ENCODE results near the gene FBXL16. TPM values are rescaled to one million over a fixed set of nuclear protein-coding genes. Genes with fewer than 3 reads are reported as not detected.

Gene FBXL16
- total RNA-seq, 4 donors from 2014 or later, result 0.42 to 1.2 (median 0.51) TPM

- no peaks in the 10 kb centered on the region for H3K9me3 ChIP-seq
- TF ChIP-seq POLR2AphosphoS5 (IDR thresholded peaks at IDR 0.05), result no peak
- TF ChIP-seq CTCF (IDR thresholded peaks at IDR 0.05), result no peak
- TF ChIP-seq EP300 (IDR thresholded peaks at IDR 0.05), result no peak
- TF ChIP-seq POLR2A (IDR thresholded peaks at IDR 0.05; ENCODE audit: low read depth), result no peak
- peaks cover 17 to 56% (median 45%) of the 10 kb centered on the region in 4 donors for H3K4me1 ChIP-seq
- peaks cover 0 to 71% (median 51%) of the 10 kb centered on the region in 4 donors for H3K27me3 ChIP-seq
- WGBS, result 74% methylated on average over 10 of the region's 12 CpGs
- intact Hi-C loops (cut with DNase I), result loop anchor here (1.0 to 2.0 kb wide), 2 partner anchors 32 to 74 kb away; no protein-coding TSS in a partner anchor
- no peaks in the 10 kb centered on the region for H3K36me3 ChIP-seq
- no peak overlapping the region for H3K27ac ChIP-seq (replicated peaks in 1 of 4)
- no peak for DNase-seq (ENCODE audit: extremely low spot score)
- H3K4me3 ChIP-seq, result no peak overlapping the region
Measured at GRCh38 chr16:711084-711483, 5.5 kb upstream of the FBXL16 start.

GRCh38 chr16:710500-711075 lies 5.0 kb upstream of the FBXL16 start:
- H3K27ac ChIP-seq (replicated peaks in 1 of 4), result no peak overlapping the region
- WGBS, result 75% methylated on average over 12 of the region's 21 CpGs
- peaks cover 15 to 54% (median 44%) of the 10 kb centered on the region in 4 donors for H3K4me1 ChIP-seq
- no peaks in the 10 kb centered on the region for H3K9me3 ChIP-seq
- TF ChIP-seq POLR2AphosphoS5 (IDR thresholded peaks at IDR 0.05) (no peak), POLR2A (IDR thresholded peaks at IDR 0.05; ENCODE audit: low read depth) (no peak), EP300 (IDR thresholded peaks at IDR 0.05) (no peak), CTCF (IDR thresholded peaks at IDR 0.05) (no peak)
- intact Hi-C loops (cut with DNase I), result loop anchor here (1.0 to 2.0 kb wide), 2 partner anchors 32 to 75 kb away; no protein-coding TSS in a partner anchor
- peaks cover 0 to 75% (median 53%) of the 10 kb centered on the region in 4 donors for H3K27me3 ChIP-seq
- no peak overlapping the region for H3K4me3 ChIP-seq
- DNase-seq (ENCODE audit: extremely low spot score), result no peak
- no peaks in the 10 kb centered on the region for H3K36me3 ChIP-seq

- no peak for DNase-seq (ENCODE audit: extremely low spot score)
- H3K27ac ChIP-seq (replicated peaks in 1 of 4), result no peak overlapping the region
- peaks cover 15 to 54% (median 46%) of the 10 kb centered on the region in 4 donors for H3K4me1 ChIP-seq
- no peaks in the 10 kb centered on the region for H3K36me3 ChIP-seq
- no peaks in the 10 kb centered on the region for H3K9me3 ChIP-seq
- WGBS, result 43% methylated on average over 12 of the region's 30 CpGs
- TF ChIP-seq CTCF (IDR thresholded peaks at IDR 0.05) (no peak), POLR2AphosphoS5 (IDR thresholded peaks at IDR 0.05) (no peak), EP300 (IDR thresholded peaks at IDR 0.05) (no peak), POLR2A (IDR thresholded peaks at IDR 0.05; ENCODE audit: low read depth) (no peak)
- intact Hi-C loops (cut with DNase I), result loop anchor here (2.0 kb wide), 1 partner anchor 33 kb away; no protein-coding TSS in a partner anchor
- no peak overlapping the region for H3K4me3 ChIP-seq
- peaks cover 0 to 82% (median 58%) of the 10 kb centered on the region in 4 donors for H3K27me3 ChIP-seq
Measured at GRCh38 chr16:709566-710499, 4.2 kb upstream of the FBXL16 start.

- H3K27me3 ChIP-seq, result peaks cover 0 to 88% (median 66%) of the 10 kb centered on the region in 4 donors
- H3K36me3 ChIP-seq, result no peaks in the 10 kb centered on the region
- intact Hi-C loops (cut with DNase I), result no loop called here
- no peak for DNase-seq (ENCODE audit: extremely low spot score)
- TF ChIP-seq POLR2A (IDR thresholded peaks at IDR 0.05; ENCODE audit: low read depth), result no peak
- TF ChIP-seq POLR2AphosphoS5 (IDR thresholded peaks at IDR 0.05), result no peak
- TF ChIP-seq EP300 (IDR thresholded peaks at IDR 0.05), result no peak
- no peak for TF ChIP-seq CTCF (IDR thresholded peaks at IDR 0.05)
- H3K4me3 ChIP-seq, result no peak overlapping the region
- peaks cover 9 to 46% (median 39%) of the 10 kb centered on the region in 4 donors for H3K4me1 ChIP-seq
- no peak overlapping the region for H3K27ac ChIP-seq (replicated peaks in 1 of 4)
- whole genome bisulfite sequencing, result 86% methylated on average over 2 of the region's 4 CpGs
- H3K9me3 ChIP-seq, result no peaks in the 10 kb centered on the region
Measured at GRCh38 chr16:708959-709358, 3.4 kb upstream of the FBXL16 start.
